DND-41 (cell line): ENCODE measurements around the gene EAPP.

Source experiments
- EZH2 ChIP-seq: IDR thresholded peaks from 3 replicates; pipeline ENCODE4 v1.6.1; 2012; ENCODE audit warnings: borderline replicate concordance, low read depth, mild to moderate bottlenecking, moderate library complexity, low read length, inconsistent platforms; ENCODE audit not compliant: severe bottlenecking
- TF ChIP-seq, protein P1 (sequence below): IDR thresholded peaks from 2 replicates; pipeline ENCODE4 v1.5.1; 2012; ENCODE audit warnings: borderline replicate concordance, low read length, moderate library complexity, mild to moderate bottlenecking; ENCODE audit not compliant: poor library complexity, severe bottlenecking; ENCODE audit errors: extremely low read depth

DNA sequence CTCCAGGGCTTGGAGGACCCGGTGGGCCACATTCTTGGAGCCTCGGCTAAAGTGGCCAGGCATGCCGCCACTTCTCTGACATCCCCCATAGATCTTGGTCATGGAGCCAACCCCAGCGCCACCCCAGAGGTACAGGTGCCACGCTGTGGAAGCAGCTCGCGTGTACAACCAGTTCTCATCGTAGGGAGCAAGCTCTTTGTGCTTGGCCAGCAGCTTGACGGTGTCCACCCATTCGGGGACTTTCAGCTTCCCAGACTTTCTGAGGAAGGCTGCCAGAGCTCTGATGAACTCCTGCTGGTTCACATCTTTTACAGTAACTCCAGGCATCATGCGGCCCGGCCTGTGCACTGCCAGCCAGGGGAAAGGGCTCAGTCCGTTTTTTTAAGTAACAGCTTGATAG is 29.3 kb upstream of the EAPP start:
- TF ChIP-seq, protein P1, sequence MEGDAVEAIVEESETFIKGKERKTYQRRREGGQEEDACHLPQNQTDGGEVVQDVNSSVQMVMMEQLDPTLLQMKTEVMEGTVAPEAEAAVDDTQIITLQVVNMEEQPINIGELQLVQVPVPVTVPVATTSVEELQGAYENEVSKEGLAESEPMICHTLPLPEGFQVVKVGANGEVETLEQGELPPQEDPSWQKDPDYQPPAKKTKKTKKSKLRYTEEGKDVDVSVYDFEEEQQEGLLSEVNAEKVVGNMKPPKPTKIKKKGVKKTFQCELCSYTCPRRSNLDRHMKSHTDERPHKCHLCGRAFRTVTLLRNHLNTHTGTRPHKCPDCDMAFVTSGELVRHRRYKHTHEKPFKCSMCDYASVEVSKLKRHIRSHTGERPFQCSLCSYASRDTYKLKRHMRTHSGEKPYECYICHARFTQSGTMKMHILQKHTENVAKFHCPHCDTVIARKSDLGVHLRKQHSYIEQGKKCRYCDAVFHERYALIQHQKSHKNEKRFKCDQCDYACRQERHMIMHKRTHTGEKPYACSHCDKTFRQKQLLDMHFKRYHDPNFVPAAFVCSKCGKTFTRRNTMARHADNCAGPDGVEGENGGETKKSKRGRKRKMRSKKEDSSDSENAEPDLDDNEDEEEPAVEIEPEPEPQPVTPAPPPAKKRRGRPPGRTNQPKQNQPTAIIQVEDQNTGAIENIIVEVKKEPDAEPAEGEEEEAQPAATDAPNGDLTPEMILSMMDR: no peak
- TF ChIP-seq EZH2: no peak
